Natural killer cell (primary cell): Measurements from ENCODE around the gene CMPK1. TPM values are rescaled to one million over a fixed set of nuclear protein-coding genes. Genes with fewer than 3 reads are reported as not detected.
A peak's percentile ranks its signal among the peaks of the same experiment; 100 is the strongest.

Experiments used
- ATAC-seq, 3 donors: fragments of 150-1000 bp in 2 of 3; fragments of 200-7000 bp in 1 of 3; cut with Tn5 transposase; 1 replicate in 1 of 3; 2 replicates in 2 of 3; pipeline ENCODE4 v1.10.0; 2021; ENCODE audit warnings: mild to moderate bottlenecking in 2 of 3, moderate library complexity in 2 of 3
- DNase-seq, 2 donors: peaks; one replicate each; pipeline versions ENCODE4 v3.0.0 to v3.0.0-alpha.2; 2013 to 2021; ENCODE audit warnings: mixed read lengths in 1 of 2
- H3K27ac ChIP-seq: one replicate; pipeline ENCODE4 v1.5.1; 2013; ENCODE audit warnings: mild to moderate bottlenecking, low read length
- H3K27me3 ChIP-seq: one replicate; pipeline ENCODE4 v1.6.1; 2013; ENCODE audit warnings: low read length; ENCODE audit not compliant: control insufficient read depth, insufficient read depth
- H3K36me3 ChIP-seq: one replicate; pipeline ENCODE4 v1.6.1; 2013; ENCODE audit warnings: low read length; ENCODE audit not compliant: control insufficient read depth, insufficient read depth
- H3K4me1 ChIP-seq: one replicate; pipeline ENCODE4 v1.6.1; 2013; ENCODE audit warnings: low read length; ENCODE audit not compliant: control insufficient read depth, insufficient read depth
- H3K4me3 ChIP-seq: one replicate; pipeline ENCODE4 v1.5.1; 2013; ENCODE audit warnings: low read length
- H3K9me3 ChIP-seq: one replicate; pipeline ENCODE4 v1.6.1; 2013; ENCODE audit warnings: low read length; ENCODE audit not compliant: control insufficient read depth, insufficient read depth
- H3K27ac Mint-ChIP-seq, 2 donors: one replicate each; pipeline ENCODE4 v1.8.0; 2022; ENCODE audit warnings: mild to moderate bottlenecking in 2 of 2, mixed read lengths in 2 of 2, moderate library complexity in 1 of 2
- H3K27me3 Mint-ChIP-seq, 2 donors: one replicate each; pipeline ENCODE4 v1.8.0; 2022; ENCODE audit warnings: low read depth in 2 of 2, mixed read lengths in 2 of 2
- H3K36me3 Mint-ChIP-seq: one replicate; pipeline ENCODE4 v1.8.0; 2022; ENCODE audit warnings: mixed read lengths
- H3K4me1 Mint-ChIP-seq, 2 donors: one replicate each; pipeline ENCODE4 v1.8.0; 2022; ENCODE audit warnings: mixed read lengths in 2 of 2
- H3K4me3 Mint-ChIP-seq: one replicate; pipeline ENCODE4 v1.8.0; 2022; ENCODE audit warnings: mild to moderate bottlenecking, moderate library complexity, mixed read lengths
- H3K9me3 Mint-ChIP-seq, 2 donors: one replicate each; pipeline ENCODE4 v1.8.0; 2022; ENCODE audit warnings: mixed read lengths in 2 of 2
- whole genome bisulfite sequencing: methylation state at CpG from one replicate; pipeline ENCODE4 v1.1.7; 2013; ENCODE audit warnings: missing lambda C conversion rate; ENCODE audit not compliant: insufficient coverage; 5-methylcytosine and 5-hydroxymethylcytosine counted together
- intact Hi-C: fragments of 100-400 bp; cut with micrococcal nuclease; formaldehyde crosslinking; loops from one replicate; pipeline ENCODE4 v1.14.2; 2022
- total RNA-seq, 4 donors: library from RNA; stranded (reverse); fragments of 120-200 nt in 1 of 4; gene quantifications; one replicate each; pipeline versions ENCODE4 v1.2.3 to v1.2.4, GENCODE V29; 2013 to 2022
- TF ChIP-seq, protein P1 (sequence below): fragments of 200-600 bp; IDR thresholded peaks from one replicate; pipeline ENCODE4 v1.8.0; 2022; ENCODE audit warnings: antibody characterized with exemption

CMPK1 gene
- total RNA-seq, 3 donors from 2014 or later (not counting 1 experiment from before 2014, with no cell fraction given): 70.6 to 76.1 (median 74.1) TPM

DNA sequence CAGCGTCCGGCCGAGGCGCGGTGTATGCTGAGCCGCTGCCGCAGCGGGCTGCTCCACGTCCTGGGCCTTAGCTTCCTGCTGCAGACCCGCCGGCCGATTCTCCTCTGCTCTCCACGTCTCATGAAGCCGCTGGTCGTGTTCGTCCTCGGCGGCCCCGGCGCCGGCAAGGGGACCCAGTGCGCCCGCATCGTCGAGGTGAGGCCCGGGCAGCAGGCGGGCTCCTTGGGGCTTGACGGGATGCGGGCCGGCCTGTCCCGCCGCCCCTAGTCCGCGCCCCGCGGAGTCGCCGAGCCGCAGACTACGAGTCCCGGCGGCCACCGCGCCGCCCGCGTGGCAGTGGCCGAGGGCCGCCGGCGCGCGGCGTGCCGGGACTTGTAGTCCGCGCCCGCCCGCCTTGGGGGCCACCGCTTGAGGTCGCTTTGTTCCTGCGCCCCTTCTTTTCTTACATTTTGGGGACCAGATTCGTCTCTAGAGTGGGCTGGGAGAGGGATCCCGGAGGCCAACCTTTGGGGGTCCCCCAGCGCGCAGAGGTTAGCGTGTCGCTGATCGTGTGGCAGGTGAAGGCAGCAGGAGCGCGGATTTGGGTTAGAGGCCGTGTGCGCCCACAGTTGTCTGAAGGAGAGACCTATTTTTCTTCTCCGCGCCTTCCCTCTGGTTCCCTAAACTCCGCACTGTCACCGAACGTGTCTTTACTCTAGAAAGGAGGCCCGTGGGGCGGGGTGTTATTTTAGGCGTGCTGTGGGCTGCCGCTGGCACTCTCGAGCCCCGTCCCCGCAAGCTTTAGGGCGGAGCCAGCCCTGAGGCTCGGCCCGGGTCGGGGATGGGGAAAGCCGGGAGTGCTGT is 553 bp downstream of the CMPK1 start:
- peak overlapping the region; percentile 96 for H3K4me3 Mint-ChIP-seq
- peak; percentile 87 to 95 (median 89) for ATAC-seq
- peak overlapping the region; percentile 98 for H3K4me3 ChIP-seq

DNA sequence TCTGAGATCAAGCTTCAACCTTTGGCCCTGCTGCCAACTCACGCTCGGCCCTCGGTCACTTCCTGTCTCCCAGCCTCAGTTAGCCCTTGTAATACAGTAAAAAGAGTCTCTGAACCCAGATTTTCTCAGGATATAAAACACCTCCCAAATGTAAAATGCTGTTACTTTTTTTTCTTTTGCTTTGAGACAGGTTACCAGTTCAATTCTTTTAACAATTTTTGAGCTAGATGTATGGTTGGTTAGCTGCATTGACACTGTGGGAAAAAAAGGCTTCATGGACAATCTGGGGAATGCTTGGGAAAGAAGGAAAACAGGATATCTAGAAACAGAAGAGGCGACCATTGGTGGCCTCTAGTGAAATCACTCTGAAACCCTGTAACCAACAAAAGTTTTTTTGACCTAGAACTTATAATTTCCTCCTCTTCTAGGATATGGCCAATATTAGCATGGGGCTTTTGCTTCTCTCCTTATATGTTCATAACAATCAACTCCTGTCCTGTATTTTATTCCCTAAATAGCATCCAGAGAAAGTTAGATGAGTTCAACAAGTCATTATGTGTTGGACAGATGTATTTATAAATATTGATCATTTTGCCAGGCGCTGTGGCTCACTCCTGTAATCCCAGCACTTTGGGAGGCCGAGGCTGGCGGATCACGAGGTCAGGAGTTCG is 1.3 kb downstream of the CMPK1 start:
- DNase-seq (no peak), ATAC-seq (no peak)
- Mint-ChIP-seq H3K4me3 (peak overlapping the region; percentile 96), H3K4me1 (peaks cover 22 to 28% of the 10 kb centered on the region in 2 donors), H3K27ac (no peak overlapping the region), H3K36me3 (no peaks in the 10 kb centered on the region), H3K27me3 (no peaks in the 10 kb centered on the region), H3K9me3 (no peaks in the 10 kb centered on the region)
- TF ChIP-seq, protein P1, sequence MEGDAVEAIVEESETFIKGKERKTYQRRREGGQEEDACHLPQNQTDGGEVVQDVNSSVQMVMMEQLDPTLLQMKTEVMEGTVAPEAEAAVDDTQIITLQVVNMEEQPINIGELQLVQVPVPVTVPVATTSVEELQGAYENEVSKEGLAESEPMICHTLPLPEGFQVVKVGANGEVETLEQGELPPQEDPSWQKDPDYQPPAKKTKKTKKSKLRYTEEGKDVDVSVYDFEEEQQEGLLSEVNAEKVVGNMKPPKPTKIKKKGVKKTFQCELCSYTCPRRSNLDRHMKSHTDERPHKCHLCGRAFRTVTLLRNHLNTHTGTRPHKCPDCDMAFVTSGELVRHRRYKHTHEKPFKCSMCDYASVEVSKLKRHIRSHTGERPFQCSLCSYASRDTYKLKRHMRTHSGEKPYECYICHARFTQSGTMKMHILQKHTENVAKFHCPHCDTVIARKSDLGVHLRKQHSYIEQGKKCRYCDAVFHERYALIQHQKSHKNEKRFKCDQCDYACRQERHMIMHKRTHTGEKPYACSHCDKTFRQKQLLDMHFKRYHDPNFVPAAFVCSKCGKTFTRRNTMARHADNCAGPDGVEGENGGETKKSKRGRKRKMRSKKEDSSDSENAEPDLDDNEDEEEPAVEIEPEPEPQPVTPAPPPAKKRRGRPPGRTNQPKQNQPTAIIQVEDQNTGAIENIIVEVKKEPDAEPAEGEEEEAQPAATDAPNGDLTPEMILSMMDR: no peak
- H3K4me3 ChIP-seq: peak overlapping the region; percentile 98
- WGBS: 60% methylated on average over 9 of the region's 9 CpGs
- intact Hi-C loops: loop anchor here (1.0 kb wide), 1 partner anchor 21 kb away; the partner anchor contains the start of gene STIL
- H3K27me3 ChIP-seq: no peaks in the 10 kb centered on the region
- no peaks in the 10 kb centered on the region for H3K9me3 ChIP-seq
- H3K27ac ChIP-seq: peak overlapping the region; percentile 94
- no peaks in the 10 kb centered on the region for H3K36me3 ChIP-seq
- peaks cover 20% of the 10 kb centered on the region for H3K4me1 ChIP-seq

More for the DNA sequence above, 553 bp downstream of the CMPK1 start:
- Mint-ChIP-seq H3K27ac (no peak overlapping the region), H3K4me1 (peaks cover 22 to 28% of the 10 kb centered on the region in 2 donors), H3K36me3 (no peaks in the 10 kb centered on the region), H3K9me3 (no peaks in the 10 kb centered on the region), H3K27me3 (no peaks in the 10 kb centered on the region)
- WGBS: under 1% methylated on average over 89 of the region's 90 CpGs
- Histone ChIP-seq H3K36me3 (no peaks in the 10 kb centered on the region), H3K27ac (peak overlapping the region; percentile 94), H3K4me1 (peaks cover 20% of the 10 kb centered on the region), H3K9me3 (no peaks in the 10 kb centered on the region), H3K27me3 (no peaks in the 10 kb centered on the region)
- TF ChIP-seq, protein P1: no peak
- peak; percentile 72 to 89 for DNase-seq
- intact Hi-C loops: loop anchor here (1.0 kb wide), 1 partner anchor 20 kb away; the partner anchor contains the start of gene STIL

DNA sequence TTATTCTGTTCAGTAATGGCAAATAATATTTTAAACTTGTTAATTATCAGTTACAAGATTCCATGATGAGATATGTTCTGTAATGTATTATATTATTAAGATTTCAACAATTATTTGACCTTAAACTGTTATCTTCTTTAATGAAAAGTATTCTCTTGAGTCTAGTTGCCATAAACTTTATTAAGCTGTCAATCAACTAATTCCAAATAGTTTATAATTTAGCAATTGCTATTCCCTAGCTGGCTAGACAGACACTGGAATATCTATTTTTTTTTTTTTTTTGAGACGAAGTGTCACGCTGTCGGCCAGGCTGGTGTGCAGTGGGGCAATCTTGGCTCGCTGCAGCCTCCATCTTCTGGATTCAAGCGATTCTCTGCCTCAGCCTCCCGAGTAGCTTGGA is 3.8 kb downstream of the CMPK1 start:
- Mint-ChIP-seq H3K4me3 (no peak overlapping the region), H3K27me3 (no peaks in the 10 kb centered on the region), H3K4me1 (peaks cover 22 to 28% of the 10 kb centered on the region in 2 donors), H3K36me3 (no peaks in the 10 kb centered on the region), H3K27ac (no peak overlapping the region), H3K9me3 (no peaks in the 10 kb centered on the region)
- Histone ChIP-seq H3K27ac (no peak overlapping the region), H3K36me3 (no peaks in the 10 kb centered on the region), H3K4me3 (no peak overlapping the region), H3K4me1 (peaks cover 20% of the 10 kb centered on the region), H3K9me3 (no peaks in the 10 kb centered on the region), H3K27me3 (no peaks in the 10 kb centered on the region)
- TF ChIP-seq, protein P1: no peak
- intact Hi-C loops: no loop called here
- ATAC-seq: no peak
- WGBS: 80% methylated on average over 5 of the region's 6 CpGs
- no peak for DNase-seq
